Adrenal gland (tissue), 12 donors: ENCODE data around the gene SKIC3. TPM values are rescaled to one million over a fixed set of nuclear protein-coding genes. Genes with fewer than 3 reads are reported as not detected.
A peak's percentile ranks its signal among the peaks of the same experiment; 100 is the strongest.

Source experiments
- DNase-seq, 7 donors: peaks; one replicate each; pipeline ENCODE4 v3.0.0-alpha.2; 2019 to 2020
- H3K27ac ChIP-seq, 5 donors: fragments of 200-600 bp; sonication (generic) in 4 of 5; 1 replicate in 3 of 5; 2 replicates in 2 of 5; pipeline versions ENCODE4 v1.5.1 to v1.8.0; 2016 to 2020; ENCODE audit warnings: mild to moderate bottlenecking in 1 of 5
- H3K27me3 ChIP-seq: fragments of 200-600 bp; 2 replicates; pipeline ENCODE4 v1.8.0; 2021
- H3K36me3 ChIP-seq, 2 donors: fragments of 200-600 bp; replicated peaks in 1 of 2; 1 replicate in 1 of 2; 2 replicates in 1 of 2; pipeline versions ENCODE4 v1.5.1 to v1.8.0; 2018 to 2022
- H3K4me1 ChIP-seq, 2 donors: fragments of 200-600 bp; replicated peaks in 1 of 2; 1 replicate in 1 of 2; 2 replicates in 1 of 2; pipeline versions ENCODE4 v1.5.1 to v1.8.0; 2018 to 2021
- H3K4me3 ChIP-seq, 4 donors: fragments of 200-600 bp; sonication (generic) in 3 of 4; one replicate each; pipeline ENCODE4 v1.5.1; 2016 to 2018
- H3K9me3 ChIP-seq, 3 donors: fragments of 200-600 bp; sonication (generic) in 1 of 3; replicated peaks in 1 of 3; 1 replicate in 2 of 3; 2 replicates in 1 of 3; pipeline versions ENCODE4 v1.5.1 to v1.8.0; 2016 to 2021
- POLR2A ChIP-seq, 2 donors: fragments of 450-650 bp; IDR thresholded peaks; one replicate each; pipeline ENCODE4 v1.6.1; 2017; ENCODE audit warnings: antibody characterized with exemption in 2 of 2, mild to moderate bottlenecking in 2 of 2, moderate library complexity in 1 of 2
- WGBS, 4 donors: extraction: QIAGEN DNeasy Blood & Tissue Kit in 2 of 4; methylation state at CpG; one replicate each; pipeline versions ENCODE4 v1.1.5 to v1.1.7; 2013 to 2017; 5-methylcytosine and 5-hydroxymethylcytosine counted together
- intact Hi-C, 2 donors: fragments of 100-400 bp; cut with DNase I; formaldehyde crosslinking; loops; one replicate each; pipeline versions ENCODE4 v1.14.1 to v1.15.0; 2022 to 2023
- polyA plus RNA-seq, 3 donors: library from polyadenylated mRNA; stranded (reverse); fragments of 200-250 nt in 2 of 3; fragments of 350-450 nt in 1 of 3; fragmentation: Illumina TruSeq in 1 of 3; extraction: RNeasy Lipid Tissue Mini Kit (QIAGEN cat#74804) in 1 of 3; gene quantifications; one replicate each; pipeline ENCODE4 v1.2.3, GENCODE V29; 2013 to 2014
- total RNA-seq, 9 donors: library from RNA; depleted of rRNA in 4 of 9; stranded (reverse); fragments of >200 nt in 4 of 9; fragments of 120-200 nt in 1 of 9; fragmentation: NEBNext Ultra II Directional in 1 of 9; extraction: Animal tissue kit (Norgen Biotek cat#: 25700) in 1 of 9; gene quantifications; one replicate each; pipeline versions ENCODE4 v1.1.0 to v1.2.4, GENCODE V29; 2013 to 2023
- TF ChIP-seq, protein P1 (sequence below), 6 experiments: fragments of 450-650 bp in 4 of 6; fragments of 200-600 bp in 2 of 6; sonication (generic) in 1 of 6; IDR thresholded peaks; 1 replicate in 5 of 6; 2 replicates in 1 of 6; pipeline versions ENCODE4 v1.5.1 to v1.8.0; 2016 to 2021; ENCODE audit warnings: antibody characterized with exemption in 6 of 6, mild to moderate bottlenecking in 2 of 6, moderate library complexity in 1 of 6
- donor health status: healthy with polysubstance abuse.
- donor health status: Bipolar disorder and iron deficiency.
- donor health status: DM: yes; HTN: yes; CAD: no.
- donor health status: DM: no; HTN: no; CAD: no.
- donor health status: DM: no; HTN: no; CAD: no.
- donor health status: DM: yes; HTN: yes; CAD: no.

The SKIC3 gene
- total and polyA plus RNA-seq, 12 donors: 17.5 to 108 (median 73.3) TPM

DNA sequence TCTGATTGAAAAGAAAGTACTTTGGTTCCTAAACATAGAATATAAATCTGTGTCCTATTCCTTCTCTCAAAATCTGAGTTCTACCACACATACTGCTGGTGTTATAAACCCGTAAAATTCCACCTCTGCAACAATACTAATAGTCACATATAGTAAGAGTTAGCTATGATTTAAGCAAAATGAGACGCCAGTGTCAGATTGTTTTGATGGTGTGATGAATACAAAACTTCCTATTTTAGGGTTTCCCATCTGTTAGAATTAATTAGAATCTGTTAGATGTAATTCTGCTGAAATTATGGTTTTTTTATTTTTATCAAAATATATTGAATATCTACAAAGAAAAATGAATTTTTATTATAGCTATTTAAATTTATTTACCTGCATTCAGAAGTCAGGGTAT, 26.8 kb upstream of the SKIC3 start:
- H3K36me3 ChIP-seq: no peaks in the 10 kb centered on the region
- no peak for DNase-seq
- no peak overlapping the region for H3K27ac ChIP-seq
- no peaks in the 10 kb centered on the region for H3K4me1 ChIP-seq
- H3K27me3 ChIP-seq: no peaks in the 10 kb centered on the region
- intact Hi-C loops: no loop called here
- H3K4me3 ChIP-seq: no peak overlapping the region
- no peaks in the 10 kb centered on the region for H3K9me3 ChIP-seq
- 90 to 97% (median 95%) methylated on average over 2 of the region's 2 CpGs for WGBS, 4 donors
- TF ChIP-seq, protein P1, sequence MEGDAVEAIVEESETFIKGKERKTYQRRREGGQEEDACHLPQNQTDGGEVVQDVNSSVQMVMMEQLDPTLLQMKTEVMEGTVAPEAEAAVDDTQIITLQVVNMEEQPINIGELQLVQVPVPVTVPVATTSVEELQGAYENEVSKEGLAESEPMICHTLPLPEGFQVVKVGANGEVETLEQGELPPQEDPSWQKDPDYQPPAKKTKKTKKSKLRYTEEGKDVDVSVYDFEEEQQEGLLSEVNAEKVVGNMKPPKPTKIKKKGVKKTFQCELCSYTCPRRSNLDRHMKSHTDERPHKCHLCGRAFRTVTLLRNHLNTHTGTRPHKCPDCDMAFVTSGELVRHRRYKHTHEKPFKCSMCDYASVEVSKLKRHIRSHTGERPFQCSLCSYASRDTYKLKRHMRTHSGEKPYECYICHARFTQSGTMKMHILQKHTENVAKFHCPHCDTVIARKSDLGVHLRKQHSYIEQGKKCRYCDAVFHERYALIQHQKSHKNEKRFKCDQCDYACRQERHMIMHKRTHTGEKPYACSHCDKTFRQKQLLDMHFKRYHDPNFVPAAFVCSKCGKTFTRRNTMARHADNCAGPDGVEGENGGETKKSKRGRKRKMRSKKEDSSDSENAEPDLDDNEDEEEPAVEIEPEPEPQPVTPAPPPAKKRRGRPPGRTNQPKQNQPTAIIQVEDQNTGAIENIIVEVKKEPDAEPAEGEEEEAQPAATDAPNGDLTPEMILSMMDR (IDR thresholded peaks at IDR 0.05): no peak
- no peak for TF ChIP-seq POLR2A (IDR thresholded peaks at IDR 0.05)

DNA sequence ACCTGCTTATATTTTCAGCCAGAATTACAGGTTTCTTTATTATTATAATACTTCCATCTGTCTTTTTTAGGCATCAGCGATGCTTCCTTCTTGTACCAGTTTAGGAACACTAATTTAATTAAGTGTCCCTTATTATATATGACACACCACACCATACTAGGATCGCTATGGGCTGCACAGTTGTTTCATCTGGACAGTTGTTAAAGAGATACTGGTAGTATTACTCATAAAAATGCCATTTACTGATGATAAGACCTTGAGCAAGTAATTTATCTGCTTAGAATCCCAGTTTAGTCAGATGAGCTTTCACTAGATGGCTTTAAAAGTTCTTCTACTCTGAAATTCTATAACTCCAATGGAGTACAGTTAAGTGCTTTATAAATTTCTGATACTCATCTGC, 17.2 kb upstream of the SKIC3 start:
- WGBS, 4 donors: 55 to 73% (median 61%) methylated on average over 2 of the region's 2 CpGs
- Histone ChIP-seq H3K27me3 (no peaks in the 10 kb centered on the region), H3K9me3 (no peaks in the 10 kb centered on the region), H3K36me3 (peaks cover 0 to 5% of the 10 kb centered on the region in 2 donors), H3K27ac (no peak overlapping the region), H3K4me3 (no peak overlapping the region), H3K4me1 (peaks cover 0 to 12% of the 10 kb centered on the region in 2 donors)
- TF ChIP-seq, protein P1 (IDR thresholded peaks at IDR 0.05): no peak
- TF ChIP-seq POLR2A (IDR thresholded peaks at IDR 0.05): no peak
- peak in 1 of 7 donors; percentile 9 for DNase-seq
- intact Hi-C loops: no loop called here

DNA sequence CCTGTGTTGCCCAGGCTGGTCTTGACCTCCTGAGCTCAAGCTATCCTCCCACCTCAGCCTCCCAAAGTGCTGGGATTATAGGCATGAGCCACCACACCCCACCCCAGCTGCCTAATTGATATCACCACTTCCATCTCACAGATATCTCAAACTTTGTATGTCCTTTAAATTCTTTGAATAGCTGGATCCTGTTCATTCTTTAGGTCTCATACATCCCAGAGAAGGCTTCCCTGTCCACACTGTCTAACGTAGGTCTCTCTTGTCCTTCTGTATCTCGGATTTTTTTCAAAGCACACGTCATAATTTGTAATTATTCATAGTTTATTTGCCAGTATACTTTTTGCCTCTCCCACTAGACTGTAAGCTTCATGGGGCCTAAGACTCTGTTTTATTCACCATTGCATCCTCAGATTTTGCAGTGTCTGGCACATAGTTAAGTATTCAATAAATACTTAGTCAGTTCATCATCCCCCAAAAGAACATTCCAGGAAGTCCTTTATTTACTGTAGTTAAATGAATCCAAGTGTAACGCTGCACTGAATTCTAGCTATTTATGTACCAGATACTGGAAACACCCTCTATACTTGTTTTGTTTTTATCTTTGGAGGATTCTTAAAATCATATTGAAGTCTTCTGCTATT, 10.6 kb upstream of the SKIC3 start:
- Histone ChIP-seq H3K9me3 (no peaks in the 10 kb centered on the region), H3K36me3 (no peaks in the 10 kb centered on the region), H3K27ac (no peak overlapping the region), H3K27me3 (no peaks in the 10 kb centered on the region), H3K4me3 (no peak overlapping the region), H3K4me1 (no peaks in the 10 kb centered on the region)
- TF ChIP-seq POLR2A (IDR thresholded peaks at IDR 0.05): no peak
- TF ChIP-seq, protein P1 (IDR thresholded peaks at IDR 0.05): no peak
- no peak for DNase-seq
- 88 to 93% (median 90%) methylated on average over 4 of the region's 4 CpGs for WGBS, 4 donors
- intact Hi-C loops: no loop called here

DNA sequence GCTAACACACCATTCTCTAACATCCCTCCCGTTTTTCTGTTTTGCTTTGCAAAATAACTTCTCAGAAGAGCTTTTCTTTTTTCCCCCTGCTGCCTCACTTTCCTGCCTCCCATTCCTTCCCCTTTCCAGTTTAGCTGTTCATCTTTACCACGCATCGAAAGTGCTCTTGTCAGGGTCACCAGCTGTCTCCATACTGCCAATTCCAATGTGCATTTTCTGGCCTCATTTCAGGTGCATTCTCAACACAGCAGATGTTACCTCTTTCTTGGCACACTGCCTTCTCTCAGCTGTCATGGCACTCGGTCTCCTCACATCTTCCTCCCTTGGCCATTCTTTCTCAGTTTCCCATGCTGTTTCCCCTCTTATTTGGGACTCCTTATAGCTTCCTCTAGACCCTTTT, 9.7 kb upstream of the SKIC3 start:
- DNase-seq: no peak
- 77 to 82% (median 80%) methylated on average over 4 of the region's 4 CpGs for WGBS, 4 donors
- TF ChIP-seq, protein P1 (IDR thresholded peaks at IDR 0.05): no peak
- TF ChIP-seq POLR2A (IDR thresholded peaks at IDR 0.05): no peak
- H3K4me1 ChIP-seq: no peaks in the 10 kb centered on the region
- H3K4me3 ChIP-seq: no peak overlapping the region
- no peak overlapping the region for H3K27ac ChIP-seq
- intact Hi-C loops: no loop called here
- H3K27me3 ChIP-seq: no peaks in the 10 kb centered on the region
- H3K36me3 ChIP-seq: no peaks in the 10 kb centered on the region
- H3K9me3 ChIP-seq: peaks cover 0 to 3% (median 0%) of the 10 kb centered on the region in 3 donors
